ENCODE data around the gene RAB23. TPM values are rescaled to one million over a fixed set of nuclear protein-coding genes. Genes with fewer than 3 reads are reported as not detected.

RAB23 gene
- total RNA-seq, 3 donors from 2014 or later = 10.4 to 11.7 (median 10.8) TPM

GRCh38 chr6:57222743-57223077 lies 603 bp upstream of the RAB23 start:
- H3K27ac ChIP-seq = peak overlapping the region in 1 of 2 donors; percentile 76

GRCh38 chr6:57221191-57221935 lies 744 bp downstream of the RAB23 start:
- Histone ChIP-seq H3K36me3 (no peaks in the 10 kb centered on the region), H3K27me3 (no peaks in the 10 kb centered on the region), H3K27ac (peak overlapping the region; percentile 76 to 83), H3K4me3 (peak overlapping the region; percentile 77 to 97 (median 84)), H3K9me3 (no peaks in the 10 kb centered on the region), H3K4me1 (no peaks in the 10 kb centered on the region)
- peak; percentile 43 to 57 for DNase-seq (ENCODE audit: low spot score in 2 of 2)
- TF ChIP-seq POLR2AphosphoS5 (IDR thresholded peaks at IDR 0.05) (no peak), CTCF (IDR thresholded peaks at IDR 0.05) (peak in 2 of 3 donors; percentile 40 to 43), POLR2A (IDR thresholded peaks at IDR 0.05) (no peak)
- intact Hi-C loops (cut with DNase I; ENCODE audit: low total_unique reads) = no loop called here

More at GRCh38 chr6:57222743-57223077, 603 bp upstream of the RAB23 start:
- DNase-seq (ENCODE audit: low spot score in 2 of 2) = no peak
- TF ChIP-seq POLR2A (IDR thresholded peaks at IDR 0.05) = no peak
- Histone ChIP-seq H3K36me3 (no peaks in the 10 kb centered on the region), H3K4me3 (peak overlapping the region; percentile 77 to 97 (median 84)), H3K4me1 (no peaks in the 10 kb centered on the region), H3K27me3 (no peaks in the 10 kb centered on the region), H3K9me3 (no peaks in the 10 kb centered on the region)
- intact Hi-C loops (cut with DNase I; ENCODE audit: low total_unique reads) = no loop called here

- Histone ChIP-seq H3K4me1 (no peaks in the 10 kb centered on the region), H3K27ac (no peak overlapping the region), H3K9me3 (no peaks in the 10 kb centered on the region), H3K27me3 (no peaks in the 10 kb centered on the region), H3K36me3 (no peaks in the 10 kb centered on the region), H3K4me3 (no peak overlapping the region)
- TF ChIP-seq POLR2AphosphoS5 (IDR thresholded peaks at IDR 0.05) (no peak), POLR2A (IDR thresholded peaks at IDR 0.05) (no peak), CTCF (IDR thresholded peaks at IDR 0.05) (no peak)
- DNase-seq (ENCODE audit: low spot score in 2 of 2) = no peak
- intact Hi-C loops (cut with DNase I; ENCODE audit: low total_unique reads) = no loop called here
Observed at GRCh38 chr6:57220083-57220703, 1.9 kb downstream of the RAB23 start.

- Histone ChIP-seq H3K27ac (no peak overlapping the region), H3K4me1 (no peaks in the 10 kb centered on the region), H3K4me3 (no peak overlapping the region), H3K27me3 (no peaks in the 10 kb centered on the region), H3K36me3 (no peaks in the 10 kb centered on the region), H3K9me3 (no peaks in the 10 kb centered on the region)
- no peak for TF ChIP-seq POLR2A (IDR thresholded peaks at IDR 0.05)
- no peak for TF ChIP-seq CTCF (IDR thresholded peaks at IDR 0.05)
- no peak for TF ChIP-seq POLR2AphosphoS5 (IDR thresholded peaks at IDR 0.05)
- no peak for DNase-seq (ENCODE audit: low spot score in 2 of 2)
- intact Hi-C loops (cut with DNase I; ENCODE audit: low total_unique reads) = no loop called here
Observed at GRCh38 chr6:57217270-57217669, 4.8 kb downstream of the RAB23 start.

DNA sequence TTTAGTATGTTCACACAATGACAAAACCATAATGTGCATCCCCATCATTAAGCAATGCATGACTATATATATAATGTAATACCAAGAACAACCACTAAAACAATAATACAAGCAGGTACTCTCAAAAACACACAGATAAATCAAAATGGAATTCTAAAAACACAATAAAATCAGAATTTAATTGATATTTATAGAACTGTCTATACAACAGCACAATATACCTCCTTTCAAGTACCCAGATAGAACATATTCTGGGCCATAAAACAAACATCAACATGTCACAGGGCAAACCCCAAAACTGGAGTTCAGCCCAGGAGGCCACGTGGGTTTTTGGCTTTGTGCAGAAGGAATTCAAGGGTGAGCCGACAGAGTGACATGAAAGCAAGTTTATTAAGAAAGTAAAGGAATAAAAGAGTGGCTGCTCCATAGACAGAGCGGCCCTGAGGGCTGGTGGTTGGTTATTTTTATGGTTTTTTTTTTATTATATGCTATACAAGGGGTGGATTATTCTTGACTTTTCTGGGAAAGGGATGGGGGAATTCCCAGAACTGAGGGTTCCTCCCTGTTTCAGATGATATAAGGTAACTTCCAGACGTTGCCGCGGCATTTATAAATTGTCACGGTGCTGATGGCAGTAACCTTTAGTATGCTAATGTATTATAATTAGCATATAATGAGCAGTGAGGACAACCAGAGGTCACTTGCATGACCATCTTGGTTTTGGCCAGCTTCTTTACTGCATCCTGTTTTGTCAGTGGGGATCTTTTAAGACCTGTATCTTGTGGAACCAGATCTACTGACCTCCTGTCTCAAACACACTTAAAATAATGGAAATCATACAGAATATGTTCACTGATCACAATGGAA lies 5.6 kb downstream of the RAB23 start:
- no peaks in the 10 kb centered on the region for H3K4me1 ChIP-seq
- no peak overlapping the region for H3K27ac ChIP-seq
- DNase-seq (ENCODE audit: low spot score in 2 of 2) = peak in 1 of 2 donors; percentile 29
- H3K4me3 ChIP-seq = peak overlapping the region in 1 of 3 donors; percentile 11
- H3K36me3 ChIP-seq = no peaks in the 10 kb centered on the region
- no peaks in the 10 kb centered on the region for H3K9me3 ChIP-seq
- TF ChIP-seq CTCF (IDR thresholded peaks at IDR 0.05) (peak in 1 of 3 donors; percentile 17), POLR2AphosphoS5 (IDR thresholded peaks at IDR 0.05) (no peak)
- no peaks in the 10 kb centered on the region for H3K27me3 ChIP-seq
- intact Hi-C loops (cut with DNase I; ENCODE audit: low total_unique reads) = no loop called here
